ENCODE measurements around the gene KIF7.

Gene KIF7

DNA sequence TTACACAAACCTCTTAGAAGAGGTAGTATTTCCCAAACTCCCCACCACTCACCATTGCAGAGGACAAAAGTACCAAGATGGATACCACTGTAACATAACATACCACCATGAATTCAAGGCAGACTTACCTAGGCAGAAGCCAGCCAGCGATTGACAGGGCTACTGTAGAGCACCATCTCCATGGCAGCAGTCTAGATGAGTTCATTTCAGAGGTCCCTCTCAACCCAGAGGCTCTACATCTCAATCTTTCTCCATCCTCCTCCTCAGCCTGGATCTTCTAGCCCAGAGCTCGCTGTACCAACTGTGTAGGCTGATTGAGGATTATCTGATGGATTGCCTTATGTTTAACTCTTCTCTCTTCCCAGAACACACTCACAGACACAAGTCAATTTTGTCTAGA lies 25.9 kb upstream of the KIF7 start:
- H3K9ac ChIP-seq: no peak overlapping the region
- no peak for TF ChIP-seq Cebpa-rat (IDR thresholded peaks at IDR 0.05)
- no peaks in the 10 kb centered on the region for H3K27me3 ChIP-seq
- no peaks in the 10 kb centered on the region for H3K4me1 ChIP-seq
- no peaks in the 10 kb centered on the region for H4K20me1 ChIP-seq
- no peaks in the 10 kb centered on the region for H3K9me3 ChIP-seq (replicated peaks in 1 of 11)
- H3K36me3 ChIP-seq: no peaks in the 10 kb centered on the region
- no peak overlapping the region for H3K27ac ChIP-seq
- no peak overlapping the region for H3K4me3 ChIP-seq
- H3K4me2 ChIP-seq: no peak overlapping the region

DNA sequence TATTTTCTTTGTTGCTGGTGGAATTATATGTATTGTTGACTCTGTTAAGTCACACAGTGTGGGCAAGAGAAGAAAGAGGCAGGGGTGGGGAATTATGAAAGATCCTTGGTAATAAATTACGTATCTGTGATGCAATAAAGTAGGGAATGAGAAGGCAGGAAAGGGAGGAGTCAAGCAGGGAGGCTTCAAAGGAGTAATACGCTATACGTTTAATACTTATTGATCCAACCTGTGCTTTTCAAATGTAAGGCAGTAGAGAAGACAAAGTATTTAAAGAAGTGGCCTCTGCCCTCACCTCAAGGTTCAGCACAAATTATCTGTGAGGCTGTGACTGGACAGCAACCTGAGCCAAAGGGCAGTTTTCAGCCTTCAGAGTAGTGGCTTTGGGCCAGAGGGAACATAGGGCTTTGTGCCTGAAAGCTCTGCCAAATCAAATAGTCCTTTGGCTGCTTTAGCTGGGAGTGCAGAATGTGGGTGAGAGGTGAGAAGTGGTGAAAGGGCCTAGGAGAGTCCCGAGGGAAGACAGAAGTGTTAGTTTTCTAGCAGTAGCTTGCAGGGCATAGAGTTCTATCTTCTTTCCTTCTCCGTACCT lies 25.1 kb upstream of the KIF7 start:
- no peaks in the 10 kb centered on the region for H3K9me3 ChIP-seq (replicated peaks in 1 of 11)
- H3K4me2 ChIP-seq: no peak overlapping the region
- no peak overlapping the region for H3K4me3 ChIP-seq
- H3K4me1 ChIP-seq: no peaks in the 10 kb centered on the region
- no peaks in the 10 kb centered on the region for H3K27me3 ChIP-seq
- H3K27ac ChIP-seq: no peak overlapping the region
- H4K20me1 ChIP-seq: no peaks in the 10 kb centered on the region
- no peak overlapping the region for H3K9ac ChIP-seq
- no peaks in the 10 kb centered on the region for H3K36me3 ChIP-seq
- TF ChIP-seq Cebpa-rat (IDR thresholded peaks at IDR 0.05): no peak

DNA sequence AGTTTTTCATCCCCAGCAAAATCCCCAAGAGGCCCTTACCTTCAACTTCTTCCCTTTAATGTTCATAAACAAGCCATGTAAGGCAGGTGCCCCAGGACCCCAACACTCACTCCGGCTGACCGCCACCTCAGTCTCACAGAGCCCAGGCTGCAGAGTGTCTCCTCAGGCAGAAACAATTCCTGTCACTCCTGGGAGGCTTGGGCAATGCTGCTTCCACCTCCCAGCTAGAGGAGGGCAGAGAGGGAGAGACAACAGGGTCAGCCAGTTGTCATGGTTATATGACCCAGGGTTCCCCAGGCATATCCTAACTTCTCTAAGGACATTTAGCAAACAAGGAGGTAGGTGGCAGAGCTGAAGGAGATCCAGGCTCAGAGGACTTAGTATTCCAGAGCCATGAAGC lies 23.9 kb upstream of the KIF7 start, which contains the start of gene PLIN1:
TSS of gene PLIN1 (minus strand) at position 156 of the 400 bp plus-strand sequence. CDS start 1,878 bp downstream, outside the sequence.
- Histone ChIP-seq H3K27ac (no peak within 1 kb of the TSS), H3K4me3 (no peak within 1 kb of the TSS), H3K9ac (no peak within 1 kb of the TSS), H3K4me1 (no peaks in the 10 kb centered on the region), H4K20me1 (no peaks in the 10 kb centered on the region), H3K9me3 (replicated peaks in 1 of 11) (no peaks in the 10 kb centered on the region), H3K27me3 (no peaks in the 10 kb centered on the region), H3K4me2 (no peak within 1 kb of the TSS), H3K36me3 (no peaks in the 10 kb centered on the region)
- TF ChIP-seq Cebpa-rat (IDR thresholded peaks at IDR 0.05): no peak

DNA sequence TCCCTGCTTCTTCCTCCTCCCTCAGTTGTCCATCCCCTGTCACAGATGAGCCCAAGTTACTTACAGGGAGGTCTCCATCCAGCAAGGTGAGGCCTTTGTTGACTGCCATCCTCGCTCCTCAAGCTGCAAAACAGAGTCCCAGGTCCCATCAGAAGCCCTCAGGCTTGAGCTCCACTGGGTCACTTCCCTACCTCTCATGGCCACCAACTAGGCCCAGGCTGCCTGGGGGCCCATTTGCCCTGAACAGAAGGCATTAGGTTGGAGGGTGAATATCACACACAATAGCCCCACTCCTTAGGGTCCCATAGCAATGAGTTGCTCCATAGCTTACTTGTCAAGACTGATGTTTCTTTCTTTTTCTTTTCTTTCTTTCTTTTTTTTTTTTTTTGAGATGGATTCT lies 22.1 kb upstream of the KIF7 start:
- H3K4me1 ChIP-seq: peaks cover 0 to 5% (median 0%) of the 10 kb centered on the region in 10 experiments; a peak in 1 of 20 replicates
- no peak overlapping the region for H3K4me3 ChIP-seq
- H3K4me2 ChIP-seq: no peak overlapping the region

DNA sequence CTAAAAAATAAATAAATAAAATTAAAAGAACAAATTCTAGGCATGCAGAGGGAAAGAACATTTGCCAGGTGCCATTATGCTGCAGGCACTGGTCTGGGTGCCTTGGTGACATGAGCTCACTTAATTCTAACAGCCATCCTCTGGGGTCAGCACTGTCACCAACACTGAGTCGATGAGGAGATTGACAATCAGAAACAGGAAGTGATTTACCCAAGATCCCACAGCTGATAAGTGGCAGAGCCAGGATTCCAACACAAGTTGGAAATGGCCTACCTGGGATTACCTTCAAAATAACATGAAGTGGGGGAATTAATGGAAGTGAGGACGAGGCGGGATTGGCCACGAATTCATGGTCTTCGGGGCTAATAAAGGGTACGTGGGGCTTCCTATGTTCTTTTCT lies 20.3 kb upstream of the KIF7 start:
- no peaks in the 10 kb centered on the region for H3K27me3 ChIP-seq
- no peak for TF ChIP-seq Cebpa-rat (IDR thresholded peaks at IDR 0.05)
- H3K4me3 ChIP-seq: no peak overlapping the region

More for the DNA sequence above, 22.1 kb upstream of the KIF7 start:
- Histone ChIP-seq H3K36me3 (no peaks in the 10 kb centered on the region), H4K20me1 (no peaks in the 10 kb centered on the region), H3K9me3 (replicated peaks in 1 of 11) (no peaks in the 10 kb centered on the region), H3K27ac (no peak overlapping the region), H3K27me3 (no peaks in the 10 kb centered on the region), H3K9ac (no peak overlapping the region)
- no peak for TF ChIP-seq Cebpa-rat (IDR thresholded peaks at IDR 0.05)

DNA sequence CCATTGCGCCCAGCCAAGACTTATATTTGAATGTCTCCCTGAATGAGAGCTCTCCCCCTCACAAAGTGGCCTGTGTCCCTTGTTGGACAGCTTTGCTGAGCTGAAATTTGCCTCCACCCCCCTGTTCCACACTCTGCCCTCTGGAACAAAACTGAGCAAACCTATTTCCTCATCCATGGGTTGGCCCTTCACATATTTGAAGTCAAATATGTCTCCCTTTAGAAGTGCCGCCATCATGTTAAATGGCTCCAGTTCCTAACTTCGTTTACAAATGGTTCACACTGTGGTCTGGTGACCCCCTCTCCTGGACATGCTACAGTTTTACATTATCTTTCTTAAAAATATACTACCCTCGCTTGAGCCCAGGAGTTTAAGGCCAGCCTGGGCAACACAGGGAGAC lies 19.3 kb upstream of the KIF7 start:
- no peaks in the 10 kb centered on the region for H4K20me1 ChIP-seq
- no peak for TF ChIP-seq Cebpa-rat (IDR thresholded peaks at IDR 0.05)
- H3K36me3 ChIP-seq: no peaks in the 10 kb centered on the region
- H3K27me3 ChIP-seq: no peaks in the 10 kb centered on the region
- peaks cover 0 to 5% (median 0%) of the 10 kb centered on the region in 10 experiments; a peak in 1 of 20 replicates for H3K4me1 ChIP-seq
- H3K4me3 ChIP-seq: no peak overlapping the region
- H3K9me3 ChIP-seq (replicated peaks in 1 of 11): no peaks in the 10 kb centered on the region
- H3K27ac ChIP-seq: no peak overlapping the region
- H3K9ac ChIP-seq: no peak overlapping the region
- H3K4me2 ChIP-seq: no peak overlapping the region

More for the DNA sequence above, 20.3 kb upstream of the KIF7 start:
- no peaks in the 10 kb centered on the region for H4K20me1 ChIP-seq
- H3K9me3 ChIP-seq (replicated peaks in 1 of 11): no peaks in the 10 kb centered on the region
- H3K9ac ChIP-seq: no peak overlapping the region
- no peaks in the 10 kb centered on the region for H3K36me3 ChIP-seq
- H3K4me1 ChIP-seq: peaks cover 0 to 5% (median 0%) of the 10 kb centered on the region in 10 experiments; a peak in 1 of 20 replicates
- H3K4me2 ChIP-seq: no peak overlapping the region
- H3K27ac ChIP-seq: no peak overlapping the region

DNA sequence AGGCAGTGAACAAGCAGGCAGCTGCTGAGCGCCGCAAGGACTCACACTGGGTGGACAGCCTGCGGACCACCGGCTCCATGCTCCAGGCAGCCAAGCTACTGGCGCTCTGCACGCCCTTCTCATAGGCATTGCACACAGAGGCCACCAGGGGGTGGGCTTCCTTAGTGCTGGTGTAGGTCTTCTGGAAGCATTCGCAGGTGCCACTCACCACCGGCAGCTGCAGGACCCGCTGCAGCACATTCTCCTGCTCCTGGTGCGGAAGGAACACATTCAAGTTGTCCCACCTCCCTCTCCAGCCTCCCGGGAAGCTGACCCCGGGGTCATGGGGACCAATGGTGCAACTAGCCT lies 17.9 kb upstream of the KIF7 start:
- Histone ChIP-seq H3K9ac (no peak overlapping the region), H3K36me3 (no peaks in the 10 kb centered on the region), H4K20me1 (no peaks in the 10 kb centered on the region), H3K27me3 (no peaks in the 10 kb centered on the region), H3K4me3 (no peak overlapping the region), H3K4me2 (no peak overlapping the region), H3K27ac (no peak overlapping the region), H3K9me3 (replicated peaks in 1 of 11) (no peaks in the 10 kb centered on the region), H3K4me1 (peaks cover 0 to 5% (median 0%) of the 10 kb centered on the region in 10 experiments; a peak in 1 of 20 replicates)
- TF ChIP-seq Cebpa-rat (IDR thresholded peaks at IDR 0.05): no peak

DNA sequence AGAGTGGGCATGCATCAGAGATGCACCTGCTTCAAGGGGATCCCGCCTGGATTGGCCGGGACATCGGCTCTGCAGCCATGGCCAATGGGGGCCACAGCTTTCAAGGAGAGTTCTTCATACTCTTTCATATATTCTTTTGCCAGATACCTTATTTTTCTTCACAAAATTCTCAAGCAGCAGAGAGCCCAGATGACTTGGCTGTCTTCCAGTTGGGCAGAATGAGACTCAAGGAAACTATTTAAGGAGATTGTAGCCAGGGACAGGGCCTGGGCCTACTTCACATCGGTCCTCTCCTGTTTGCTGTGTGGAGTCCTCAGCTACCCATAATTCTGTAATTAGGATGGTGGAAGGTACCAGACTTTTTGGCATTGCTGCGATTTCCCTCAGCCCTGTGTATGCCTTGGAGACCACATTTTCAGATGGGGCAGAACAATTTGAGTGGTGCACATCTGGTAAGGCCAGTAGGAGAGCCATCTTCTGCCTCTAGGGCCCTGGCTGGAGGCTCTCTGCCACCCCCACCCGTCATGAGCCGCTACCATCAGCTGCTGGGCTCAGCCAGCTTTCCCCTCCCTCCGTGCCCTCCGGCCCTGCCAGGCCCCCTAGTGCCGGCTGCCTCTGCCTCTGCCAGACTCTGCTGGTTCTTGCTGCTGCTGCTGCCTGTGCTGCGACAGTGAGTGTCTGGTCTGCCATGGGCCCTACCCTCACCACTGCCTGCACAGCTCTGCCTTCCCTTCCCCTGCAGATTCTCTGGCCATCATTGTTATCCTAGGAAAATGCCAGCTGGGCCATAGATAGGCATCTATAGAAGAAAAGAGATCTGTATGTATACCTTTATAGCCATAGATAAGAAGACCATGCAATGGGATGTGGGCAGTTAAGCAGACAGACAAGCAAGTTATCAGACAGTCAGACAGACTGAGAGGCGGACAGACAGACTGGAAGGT lies 17.2 kb upstream of the KIF7 start:
- no peak for TF ChIP-seq Cebpa-rat (IDR thresholded peaks at IDR 0.05)

DNA sequence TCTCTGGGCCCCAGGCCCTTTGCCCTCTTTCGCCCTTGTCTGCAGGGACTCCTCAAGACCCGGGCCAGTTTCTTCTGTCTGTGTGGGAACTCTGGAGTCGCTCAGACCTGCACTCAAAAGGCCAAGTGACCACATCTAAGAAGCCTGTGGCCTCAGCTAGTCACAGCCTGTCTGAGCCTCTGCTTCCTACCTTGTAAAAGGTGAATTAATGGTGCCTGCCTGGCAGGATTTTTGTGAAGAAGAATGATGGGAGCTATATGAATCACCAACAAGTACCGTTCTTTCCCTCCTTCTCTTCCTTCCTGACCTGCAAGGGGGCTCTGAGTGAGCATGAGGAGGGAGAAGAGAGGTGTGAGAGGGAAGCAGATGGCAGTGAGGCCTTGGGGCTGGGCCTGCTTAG lies 16.4 kb upstream of the KIF7 start:
- Histone ChIP-seq H3K4me1 (peaks cover 0 to 5% (median 0%) of the 10 kb centered on the region in 10 experiments; a peak in 1 of 20 replicates), H3K36me3 (no peaks in the 10 kb centered on the region), H3K4me3 (no peak overlapping the region), H3K4me2 (no peak overlapping the region), H3K9ac (no peak overlapping the region), H3K27me3 (peaks cover 0 to 11% (median 8%) of the 10 kb centered on the region in 11 experiments; a peak in 18 of 22 replicates), H3K27ac (no peak overlapping the region), H3K9me3 (replicated peaks in 1 of 11) (no peaks in the 10 kb centered on the region), H4K20me1 (no peaks in the 10 kb centered on the region)
- TF ChIP-seq Cebpa-rat (IDR thresholded peaks at IDR 0.05): no peak

More for the DNA sequence above, 17.2 kb upstream of the KIF7 start:
- no peak overlapping the region for H3K9ac ChIP-seq
- H3K9me3 ChIP-seq (replicated peaks in 1 of 11): no peaks in the 10 kb centered on the region
- H3K27me3 ChIP-seq: peaks cover 0 to 3% (median under 1%) of the 10 kb centered on the region in 11 experiments; a peak in 7 of 22 replicates
- H3K36me3 ChIP-seq: no peaks in the 10 kb centered on the region
- no peak overlapping the region for H3K4me2 ChIP-seq
- no peak overlapping the region for H3K27ac ChIP-seq
- H3K4me1 ChIP-seq: peaks cover 0 to 5% (median 0%) of the 10 kb centered on the region in 10 experiments; a peak in 1 of 20 replicates
- H3K4me3 ChIP-seq: no peak overlapping the region
- H4K20me1 ChIP-seq: no peaks in the 10 kb centered on the region

All from BLaER1 treated with 17β-estradiol and CSF1 and Interleukin-3, amounts not matched to agents 10 nM and 100 nM (cell line).